ENCODE measurements around the gene GALR2.

DNA sequence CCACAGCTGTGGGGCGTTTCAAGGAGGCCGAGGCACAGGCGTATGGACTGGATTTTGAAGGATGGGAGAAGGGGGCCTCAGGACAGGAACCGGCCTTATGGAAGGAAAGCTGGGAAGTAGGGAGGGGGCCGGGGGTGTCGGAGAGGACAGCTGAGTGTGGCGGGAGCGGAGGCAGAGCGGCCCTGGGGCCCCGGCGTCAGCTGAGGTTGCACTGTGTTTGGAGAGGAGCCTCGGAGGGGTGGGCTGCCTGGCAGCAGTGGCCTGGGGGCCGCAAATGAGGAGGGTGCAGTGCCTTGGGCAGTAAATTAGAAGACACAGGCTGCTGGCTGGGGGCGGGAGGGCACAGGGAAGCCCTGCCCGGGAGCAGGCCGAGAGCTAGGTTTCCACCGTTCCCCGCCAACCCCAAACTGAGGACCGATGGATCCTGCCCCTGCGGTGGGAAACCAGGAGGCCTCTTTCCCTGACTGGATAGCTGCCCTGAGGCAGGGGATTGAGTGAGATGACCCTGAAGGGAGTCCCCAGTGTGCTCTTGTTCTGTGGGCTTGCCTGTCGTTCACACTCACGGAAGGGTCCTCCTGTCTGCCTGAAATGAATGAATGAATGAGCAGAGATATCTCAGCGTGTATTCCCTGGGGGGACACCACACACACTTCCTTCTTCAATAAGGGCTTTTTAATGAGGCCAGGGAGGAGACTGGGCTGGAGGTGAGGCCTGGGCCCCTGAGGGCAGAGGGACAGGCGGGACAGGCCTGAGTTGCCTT lies 48.0 kb downstream of the GALR2 start:
- TF ChIP-seq, protein P1, sequence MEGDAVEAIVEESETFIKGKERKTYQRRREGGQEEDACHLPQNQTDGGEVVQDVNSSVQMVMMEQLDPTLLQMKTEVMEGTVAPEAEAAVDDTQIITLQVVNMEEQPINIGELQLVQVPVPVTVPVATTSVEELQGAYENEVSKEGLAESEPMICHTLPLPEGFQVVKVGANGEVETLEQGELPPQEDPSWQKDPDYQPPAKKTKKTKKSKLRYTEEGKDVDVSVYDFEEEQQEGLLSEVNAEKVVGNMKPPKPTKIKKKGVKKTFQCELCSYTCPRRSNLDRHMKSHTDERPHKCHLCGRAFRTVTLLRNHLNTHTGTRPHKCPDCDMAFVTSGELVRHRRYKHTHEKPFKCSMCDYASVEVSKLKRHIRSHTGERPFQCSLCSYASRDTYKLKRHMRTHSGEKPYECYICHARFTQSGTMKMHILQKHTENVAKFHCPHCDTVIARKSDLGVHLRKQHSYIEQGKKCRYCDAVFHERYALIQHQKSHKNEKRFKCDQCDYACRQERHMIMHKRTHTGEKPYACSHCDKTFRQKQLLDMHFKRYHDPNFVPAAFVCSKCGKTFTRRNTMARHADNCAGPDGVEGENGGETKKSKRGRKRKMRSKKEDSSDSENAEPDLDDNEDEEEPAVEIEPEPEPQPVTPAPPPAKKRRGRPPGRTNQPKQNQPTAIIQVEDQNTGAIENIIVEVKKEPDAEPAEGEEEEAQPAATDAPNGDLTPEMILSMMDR (IDR thresholded peaks at IDR 0.05; ENCODE audit: low read length): no peak
- no peak for TF ChIP-seq EZH2 (IDR thresholded peaks at IDR 0.05; ENCODE audit: borderline replicate concordance, low read length)
